Measurements from ENCODE around the gene LBX2.
A peak's percentile ranks its signal among the peaks of the same experiment; 100 is the strongest.

Gene LBX2

GRCh38 chr2:74511104-74511989 lies 11.9 kb upstream of the LBX2 start:
- H3K4me1 ChIP-seq (ENCODE audit: control insufficient read depth, insufficient read depth, low read length): peaks cover 3% of the 10 kb centered on the region
- H3K4me3 ChIP-seq (ENCODE audit: low read depth, low read length): no peak overlapping the region
- peaks cover 85% of the 10 kb centered on the region for H3K27me3 ChIP-seq (ENCODE audit: control insufficient read depth, insufficient read depth, low read length)
- H3K9ac ChIP-seq (ENCODE audit: low read depth, low read length): no peak overlapping the region
- no peaks in the 10 kb centered on the region for H3K9me3 ChIP-seq (ENCODE audit: control insufficient read depth, insufficient read depth, low read length)
- no peaks in the 10 kb centered on the region for H3K36me3 ChIP-seq (ENCODE audit: control insufficient read depth, insufficient read depth, low read length)

- Histone ChIP-seq H3K36me3 (ENCODE audit: control insufficient read depth, insufficient read depth, low read length) (peaks cover 3% of the 10 kb centered on the region), H3K4me3 (ENCODE audit: low read depth, low read length) (no peak overlapping the region), H3K4me1 (ENCODE audit: control insufficient read depth, insufficient read depth, low read length) (peaks cover 3% of the 10 kb centered on the region), H3K9ac (ENCODE audit: low read depth, low read length) (no peak overlapping the region), H3K9me3 (ENCODE audit: control insufficient read depth, insufficient read depth, low read length) (no peaks in the 10 kb centered on the region), H3K27me3 (ENCODE audit: control insufficient read depth, insufficient read depth, low read length) (peaks cover 82% of the 10 kb centered on the region)
Measured at GRCh38 chr2:74510272-74510671, 10.9 kb upstream of the LBX2 start.

- Histone ChIP-seq H3K4me3 (ENCODE audit: low read depth, low read length) (peak overlapping the region; percentile 93), H3K36me3 (ENCODE audit: control insufficient read depth, insufficient read depth, low read length) (peaks cover 4% of the 10 kb centered on the region), H3K4me1 (ENCODE audit: control insufficient read depth, insufficient read depth, low read length) (peaks cover 3% of the 10 kb centered on the region), H3K9me3 (ENCODE audit: control insufficient read depth, insufficient read depth, low read length) (no peaks in the 10 kb centered on the region), H3K27me3 (ENCODE audit: control insufficient read depth, insufficient read depth, low read length) (peaks cover 83% of the 10 kb centered on the region), H3K9ac (ENCODE audit: low read depth, low read length) (peak overlapping the region; percentile 81)
Measured at GRCh38 chr2:74507926-74508520, 8.6 kb upstream of the LBX2 start.

DNA sequence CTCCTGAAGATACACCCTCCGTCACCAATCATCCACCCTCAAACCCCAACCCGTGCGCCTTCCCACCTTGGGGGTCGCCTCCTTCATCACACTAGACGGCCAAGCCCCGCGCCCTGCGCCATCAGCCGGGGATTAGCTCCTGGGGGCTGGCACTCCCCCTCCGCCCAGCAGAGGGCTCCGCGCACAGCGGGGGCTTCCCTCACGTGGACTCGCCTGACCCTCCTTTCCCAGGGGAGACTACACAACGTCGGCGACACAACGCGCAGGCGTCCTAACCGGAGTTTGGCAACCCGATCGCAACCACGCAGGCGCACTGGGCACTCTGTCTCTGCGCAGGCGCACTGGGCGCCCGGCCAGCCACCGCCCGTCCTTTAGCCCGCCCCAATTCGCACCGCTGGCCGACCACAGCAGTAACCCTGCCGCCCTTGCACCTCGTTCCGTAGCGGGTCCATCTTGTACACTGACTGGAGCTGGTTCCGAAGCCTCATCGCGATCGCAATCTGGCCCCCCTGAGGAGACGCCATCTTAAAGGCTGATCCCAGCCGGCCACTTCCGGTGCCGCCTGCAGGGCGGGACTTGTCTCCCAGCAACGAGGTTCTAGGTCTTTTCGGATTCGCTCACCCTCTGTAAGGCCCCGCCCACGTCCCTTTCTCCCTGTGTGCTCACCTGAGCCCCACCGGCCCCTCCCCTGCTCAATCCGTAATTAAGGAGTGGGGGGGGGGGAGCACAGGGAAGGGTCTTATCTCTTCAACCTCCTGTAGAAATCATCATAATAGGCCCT lies 7.9 kb upstream of the LBX2 start, which contains the start of gene PCGF1:
Gene PCGF1 (minus strand): TSS at position 551 of the 781 bp plus-strand sequence. CDS start 27 bp downstream, at position 524.
- peaks cover 83% of the 10 kb centered on the region for H3K27me3 ChIP-seq (ENCODE audit: control insufficient read depth, insufficient read depth, low read length)
- peaks cover 3% of the 10 kb centered on the region for H3K4me1 ChIP-seq (ENCODE audit: control insufficient read depth, insufficient read depth, low read length)
- H3K36me3 ChIP-seq (ENCODE audit: control insufficient read depth, insufficient read depth, low read length): peaks cover 4% of the 10 kb centered on the region
- no peaks in the 10 kb centered on the region for H3K9me3 ChIP-seq (ENCODE audit: control insufficient read depth, insufficient read depth, low read length)
- H3K4me3 ChIP-seq (ENCODE audit: low read depth, low read length): peak within 1 kb of the TSS; percentile 93
- H3K9ac ChIP-seq (ENCODE audit: low read depth, low read length): peak within 1 kb of the TSS; percentile 84

- no peaks in the 10 kb centered on the region for H3K9me3 ChIP-seq (ENCODE audit: control insufficient read depth, insufficient read depth, low read length)
- H3K36me3 ChIP-seq (ENCODE audit: control insufficient read depth, insufficient read depth, low read length): peaks cover 4% of the 10 kb centered on the region
- no peak overlapping the region for H3K9ac ChIP-seq (ENCODE audit: low read depth, low read length)
- peaks cover 83% of the 10 kb centered on the region for H3K27me3 ChIP-seq (ENCODE audit: control insufficient read depth, insufficient read depth, low read length)
- peaks cover 3% of the 10 kb centered on the region for H3K4me1 ChIP-seq (ENCODE audit: control insufficient read depth, insufficient read depth, low read length)
- H3K4me3 ChIP-seq (ENCODE audit: low read depth, low read length): no peak overlapping the region
Measured at GRCh38 chr2:74505448-74506246, 6.2 kb upstream of the LBX2 start.

- H3K27me3 ChIP-seq (ENCODE audit: control insufficient read depth, insufficient read depth, low read length): peaks cover 83% of the 10 kb centered on the region
- H3K4me1 ChIP-seq (ENCODE audit: control insufficient read depth, insufficient read depth, low read length): peaks cover 3% of the 10 kb centered on the region
- H3K9ac ChIP-seq (ENCODE audit: low read depth, low read length): no peak overlapping the region
- peaks cover 4% of the 10 kb centered on the region for H3K36me3 ChIP-seq (ENCODE audit: control insufficient read depth, insufficient read depth, low read length)
- H3K9me3 ChIP-seq (ENCODE audit: control insufficient read depth, insufficient read depth, low read length): no peaks in the 10 kb centered on the region
- H3K4me3 ChIP-seq (ENCODE audit: low read depth, low read length): peak overlapping the region; percentile 48
Measured at GRCh38 chr2:74504591-74504990, 5.2 kb upstream of the LBX2 start.

DNA sequence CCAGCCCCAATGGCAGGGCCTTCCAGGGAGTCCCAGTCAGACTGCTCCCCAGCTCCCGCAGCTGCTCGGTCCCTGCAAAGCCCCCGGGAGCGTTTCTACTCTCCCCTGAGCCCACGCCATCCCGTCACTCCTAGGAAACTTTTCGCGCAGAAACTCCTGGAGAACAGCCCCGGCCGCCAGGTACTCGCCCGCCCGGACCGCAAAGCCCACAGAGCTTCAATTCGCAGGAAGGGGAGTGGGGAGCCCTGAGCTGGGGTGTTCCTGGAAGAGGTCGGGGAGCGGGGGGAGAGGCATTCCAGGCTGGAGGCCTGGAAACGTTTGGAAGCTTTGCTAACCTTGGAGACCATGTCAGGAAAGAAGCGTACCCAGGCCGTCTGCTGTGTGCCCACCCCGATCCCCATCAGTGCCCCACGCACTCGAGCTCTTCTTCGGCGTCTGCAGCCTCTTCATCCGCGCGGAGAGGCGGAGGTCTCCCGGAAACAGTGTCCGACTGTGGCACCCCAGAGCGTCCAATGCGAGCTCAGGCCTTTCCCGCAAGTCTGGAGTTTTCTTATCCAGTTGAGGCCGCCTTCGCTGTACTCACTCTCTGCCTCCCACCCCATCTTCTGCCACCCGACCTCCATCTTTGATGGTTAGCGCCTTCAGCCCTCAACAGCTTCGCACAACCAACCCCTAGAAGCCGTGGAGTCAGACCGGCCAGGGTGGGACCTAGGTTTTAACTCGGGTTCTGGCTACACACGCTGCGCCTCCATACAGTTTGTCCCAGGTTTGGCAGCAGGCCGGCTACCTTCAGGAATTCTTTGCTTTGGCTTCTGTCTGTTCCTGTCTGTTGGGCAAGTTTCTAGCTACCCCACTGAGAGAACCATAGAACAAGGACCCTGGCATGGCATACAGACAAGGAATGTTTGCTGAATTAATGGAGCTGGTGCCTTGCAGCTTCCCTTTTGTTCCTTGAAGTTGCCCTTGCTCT lies 4.4 kb upstream of the LBX2 start:
- H3K4me3 ChIP-seq (ENCODE audit: low read depth, low read length): peak overlapping the region; percentile 48
- H3K4me1 ChIP-seq (ENCODE audit: control insufficient read depth, insufficient read depth, low read length): peaks cover 3% of the 10 kb centered on the region
- H3K27me3 ChIP-seq (ENCODE audit: control insufficient read depth, insufficient read depth, low read length): peaks cover 83% of the 10 kb centered on the region
- no peaks in the 10 kb centered on the region for H3K9me3 ChIP-seq (ENCODE audit: control insufficient read depth, insufficient read depth, low read length)
- peak overlapping the region; percentile 60 for H3K9ac ChIP-seq (ENCODE audit: low read depth, low read length)
- peaks cover 4% of the 10 kb centered on the region for H3K36me3 ChIP-seq (ENCODE audit: control insufficient read depth, insufficient read depth, low read length)

GRCh38 chr2:74502720-74503505 lies 3.5 kb upstream of the LBX2 start:
- H3K4me1 ChIP-seq (ENCODE audit: control insufficient read depth, insufficient read depth, low read length): peaks cover 3% of the 10 kb centered on the region
- H3K36me3 ChIP-seq (ENCODE audit: control insufficient read depth, insufficient read depth, low read length): peaks cover 4% of the 10 kb centered on the region
- peak overlapping the region; percentile 60 for H3K9ac ChIP-seq (ENCODE audit: low read depth, low read length)
- peak overlapping the region; percentile 48 for H3K4me3 ChIP-seq (ENCODE audit: low read depth, low read length)
- H3K27me3 ChIP-seq (ENCODE audit: control insufficient read depth, insufficient read depth, low read length): peaks cover 84% of the 10 kb centered on the region
- H3K9me3 ChIP-seq (ENCODE audit: control insufficient read depth, insufficient read depth, low read length): no peaks in the 10 kb centered on the region

DNA sequence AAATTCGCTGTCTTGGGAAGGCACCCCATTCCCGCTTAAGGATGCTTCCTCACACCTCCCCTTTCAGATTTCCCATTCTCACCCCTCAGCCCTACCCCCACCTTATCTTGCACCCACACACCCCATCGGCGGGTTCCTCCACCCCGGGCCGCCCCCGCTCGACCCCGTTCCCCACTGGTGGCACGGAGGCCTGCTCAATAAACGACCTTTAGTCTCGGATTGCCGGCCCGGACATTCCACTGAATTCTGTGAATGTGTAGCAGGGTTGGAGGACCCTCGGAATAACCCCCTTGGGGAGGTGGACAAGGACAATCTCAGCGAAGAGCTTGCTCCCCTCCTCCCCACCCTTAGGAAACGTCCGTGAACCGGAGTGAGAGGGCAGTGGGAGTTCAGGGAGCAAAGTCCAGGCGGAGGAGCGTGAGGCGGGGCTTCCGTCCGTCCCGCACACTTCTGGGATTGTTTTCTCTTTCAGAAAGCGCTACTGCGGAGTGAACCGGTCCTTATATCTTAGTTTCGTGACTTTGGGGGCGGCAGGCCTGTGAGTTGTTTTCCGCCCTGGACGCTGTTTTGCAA lies 2.8 kb upstream of the LBX2 start:
- H3K27me3 ChIP-seq (ENCODE audit: control insufficient read depth, insufficient read depth, low read length): peaks cover 91% of the 10 kb centered on the region
- no peaks in the 10 kb centered on the region for H3K9me3 ChIP-seq (ENCODE audit: control insufficient read depth, insufficient read depth, low read length)
- H3K4me1 ChIP-seq (ENCODE audit: control insufficient read depth, insufficient read depth, low read length): peaks cover 3% of the 10 kb centered on the region
- no peak overlapping the region for H3K9ac ChIP-seq (ENCODE audit: low read depth, low read length)
- peaks cover 4% of the 10 kb centered on the region for H3K36me3 ChIP-seq (ENCODE audit: control insufficient read depth, insufficient read depth, low read length)
- peak overlapping the region; percentile 48 for H3K4me3 ChIP-seq (ENCODE audit: low read depth, low read length)

Measured in iPS-15b (cell line).